NCI-H510A treated with DMSO at 0.1 percent for 48 hours (cell line): ENCODE measurements around the gene ERBB2.
"Not testable (repeated sequence)": the region's sequence is repeated elsewhere in the genome, so short reads cannot be mapped to it uniquely, and the experiment has no call there.

Experiments
- DNase-seq: peaks from one replicate; lab custom pipeline; 2025; lab: John Stamatoyannopoulos, UW

ERBB2 gene

DNA sequence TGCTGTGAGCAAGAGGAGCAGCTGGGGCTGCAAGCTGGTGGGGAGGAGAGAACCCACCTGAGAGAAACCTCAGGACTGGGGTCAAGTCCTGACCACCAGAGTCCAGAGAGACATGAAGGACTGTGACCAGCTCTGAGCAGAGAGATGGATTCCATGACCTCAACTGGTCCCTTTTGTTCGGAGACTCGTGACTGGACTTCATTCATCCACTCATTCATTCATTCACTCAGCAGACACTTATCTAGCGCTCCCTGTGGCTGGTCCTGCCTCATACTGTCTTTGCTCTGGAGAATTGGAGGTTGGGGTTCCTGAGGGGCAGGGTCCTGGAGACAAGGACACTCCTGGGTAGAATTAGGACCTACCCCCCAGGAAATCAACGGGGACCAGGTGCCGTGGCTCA is 4.0 kb downstream of the ERBB2 start:
- DNase-seq: no peak

DNA sequence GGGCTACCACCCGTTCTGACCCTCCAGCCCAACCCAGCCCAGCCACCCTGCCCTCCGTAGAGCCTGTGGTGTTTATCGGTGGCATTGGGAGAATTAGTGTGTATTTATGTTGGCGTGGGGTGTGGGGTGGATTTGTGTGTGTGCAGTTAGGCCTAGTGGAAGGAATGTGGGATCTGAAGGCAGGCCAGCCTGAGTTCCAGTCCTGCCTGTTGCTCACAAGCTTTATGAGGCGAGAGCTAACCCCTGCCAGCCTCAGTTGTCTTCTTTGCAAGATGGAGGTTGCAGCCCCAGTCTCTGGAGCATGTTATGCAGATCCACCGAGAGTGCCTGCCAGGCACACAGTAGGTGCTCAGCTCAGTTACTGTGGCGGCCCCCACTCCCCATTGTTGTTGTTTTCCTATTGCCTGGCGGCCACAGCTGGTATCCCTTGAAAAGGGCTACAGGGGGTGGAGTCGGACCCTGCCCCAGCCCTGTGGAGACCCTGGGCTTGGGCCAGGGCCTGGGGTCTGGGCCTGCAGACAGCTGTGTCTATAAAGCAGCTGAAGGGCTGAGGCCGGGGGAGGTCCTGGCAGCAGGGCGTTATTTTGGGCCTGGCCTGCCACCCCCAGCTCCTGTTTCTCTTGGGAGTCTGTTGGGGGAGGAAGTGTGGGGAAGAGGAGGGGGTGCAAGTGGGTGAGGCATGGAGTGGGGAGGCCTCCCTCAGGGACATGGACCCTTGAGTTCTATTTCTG is 5.1 kb downstream of the ERBB2 start:
- DNase-seq: no peak

DNA sequence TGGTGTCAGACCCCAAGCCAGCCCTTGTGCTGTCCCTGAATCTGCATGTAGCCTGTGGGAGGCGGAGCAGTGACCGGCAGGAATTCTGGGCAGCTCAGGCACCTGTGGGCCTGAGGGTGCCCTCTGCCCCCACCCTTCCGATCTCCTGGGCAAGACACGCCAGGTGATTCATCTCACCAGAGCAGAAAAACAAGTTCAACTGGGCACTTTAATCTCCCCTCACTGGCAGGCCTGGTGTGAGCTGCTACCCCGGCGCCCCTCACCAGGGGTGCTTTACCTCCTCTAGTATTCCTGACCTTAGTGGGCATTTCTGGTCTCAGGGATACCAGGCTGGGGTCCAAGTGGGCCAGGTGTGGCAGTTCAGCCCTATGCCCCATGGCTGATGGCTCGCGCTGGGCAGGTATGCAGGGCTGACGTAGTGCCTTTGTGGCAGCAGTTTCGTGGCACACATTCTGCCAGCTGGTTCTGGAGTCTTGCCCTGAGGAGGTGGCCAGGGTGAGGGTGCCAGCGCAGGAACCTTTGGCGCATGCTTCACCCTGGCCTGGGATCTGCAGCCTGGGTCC is 6.0 kb downstream of the ERBB2 start:
- DNase-seq: peak; percentile 86

DNA sequence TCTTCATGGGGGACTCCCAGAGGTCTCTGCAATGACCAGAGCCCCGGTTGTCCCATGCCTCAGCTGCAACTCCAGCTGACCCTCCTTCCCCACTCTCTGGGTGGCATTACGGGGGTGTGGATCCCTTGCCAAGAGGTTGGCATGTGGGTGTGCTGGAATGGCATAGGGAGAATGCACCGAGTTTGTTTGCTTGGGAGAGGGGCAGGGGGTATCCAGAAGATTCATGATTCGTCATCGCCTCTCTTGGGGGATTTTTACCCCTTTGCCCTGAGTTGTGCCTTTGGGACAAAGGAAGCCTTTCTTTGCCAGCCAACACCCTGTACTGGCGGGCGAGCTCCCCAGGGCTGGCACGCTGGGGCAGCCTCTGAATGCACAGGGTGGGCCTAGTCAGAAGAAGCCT is 6.5 kb downstream of the ERBB2 start:
- DNase-seq: no peak

DNA sequence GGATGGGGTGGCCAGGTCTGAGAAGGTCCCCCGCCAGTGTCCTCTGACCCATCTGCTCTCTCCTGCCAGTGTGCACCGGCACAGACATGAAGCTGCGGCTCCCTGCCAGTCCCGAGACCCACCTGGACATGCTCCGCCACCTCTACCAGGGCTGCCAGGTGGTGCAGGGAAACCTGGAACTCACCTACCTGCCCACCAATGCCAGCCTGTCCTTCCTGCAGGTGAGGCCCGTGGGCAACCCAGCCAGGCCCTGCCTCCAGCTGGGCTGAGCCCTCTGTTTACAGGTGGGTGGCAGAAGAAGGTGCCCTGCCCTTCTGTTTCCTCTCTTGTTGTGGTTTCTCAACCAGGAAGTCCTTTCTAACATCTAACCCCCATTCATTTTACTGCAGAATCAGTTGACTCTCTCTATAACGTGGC is 7.1 kb downstream of the ERBB2 start:
- peak; percentile 56 for DNase-seq

DNA sequence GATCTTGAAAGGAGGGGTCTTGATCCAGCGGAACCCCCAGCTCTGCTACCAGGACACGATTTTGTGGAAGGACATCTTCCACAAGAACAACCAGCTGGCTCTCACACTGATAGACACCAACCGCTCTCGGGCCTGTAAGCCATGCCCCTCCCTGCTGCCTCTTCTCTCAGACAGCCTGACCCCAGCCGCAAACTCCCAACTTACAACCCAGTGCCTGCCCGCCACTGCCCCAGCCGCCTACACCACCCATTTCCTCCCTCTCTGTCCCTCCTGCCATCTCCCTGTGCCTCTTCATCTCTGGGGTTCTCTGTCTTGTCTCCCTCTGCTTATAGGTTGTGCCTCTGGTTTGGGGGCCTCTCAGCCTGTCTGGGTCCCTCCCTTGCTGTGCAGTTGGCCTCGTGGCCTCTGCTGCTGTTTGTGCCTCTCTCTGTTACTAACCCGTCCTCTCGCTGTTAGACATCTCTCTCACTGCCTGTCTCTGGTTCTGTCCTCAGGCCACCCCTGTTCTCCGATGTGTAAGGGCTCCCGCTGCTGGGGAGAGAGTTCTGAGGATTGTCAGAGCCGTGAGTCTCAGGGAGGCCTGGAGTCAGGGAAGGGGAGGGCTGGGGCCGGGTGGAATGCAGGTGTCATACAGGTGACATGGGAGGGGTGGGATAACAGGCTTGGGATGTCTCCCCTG is 9.6 kb downstream of the ERBB2 start:
- DNase-seq: no peak

DNA sequence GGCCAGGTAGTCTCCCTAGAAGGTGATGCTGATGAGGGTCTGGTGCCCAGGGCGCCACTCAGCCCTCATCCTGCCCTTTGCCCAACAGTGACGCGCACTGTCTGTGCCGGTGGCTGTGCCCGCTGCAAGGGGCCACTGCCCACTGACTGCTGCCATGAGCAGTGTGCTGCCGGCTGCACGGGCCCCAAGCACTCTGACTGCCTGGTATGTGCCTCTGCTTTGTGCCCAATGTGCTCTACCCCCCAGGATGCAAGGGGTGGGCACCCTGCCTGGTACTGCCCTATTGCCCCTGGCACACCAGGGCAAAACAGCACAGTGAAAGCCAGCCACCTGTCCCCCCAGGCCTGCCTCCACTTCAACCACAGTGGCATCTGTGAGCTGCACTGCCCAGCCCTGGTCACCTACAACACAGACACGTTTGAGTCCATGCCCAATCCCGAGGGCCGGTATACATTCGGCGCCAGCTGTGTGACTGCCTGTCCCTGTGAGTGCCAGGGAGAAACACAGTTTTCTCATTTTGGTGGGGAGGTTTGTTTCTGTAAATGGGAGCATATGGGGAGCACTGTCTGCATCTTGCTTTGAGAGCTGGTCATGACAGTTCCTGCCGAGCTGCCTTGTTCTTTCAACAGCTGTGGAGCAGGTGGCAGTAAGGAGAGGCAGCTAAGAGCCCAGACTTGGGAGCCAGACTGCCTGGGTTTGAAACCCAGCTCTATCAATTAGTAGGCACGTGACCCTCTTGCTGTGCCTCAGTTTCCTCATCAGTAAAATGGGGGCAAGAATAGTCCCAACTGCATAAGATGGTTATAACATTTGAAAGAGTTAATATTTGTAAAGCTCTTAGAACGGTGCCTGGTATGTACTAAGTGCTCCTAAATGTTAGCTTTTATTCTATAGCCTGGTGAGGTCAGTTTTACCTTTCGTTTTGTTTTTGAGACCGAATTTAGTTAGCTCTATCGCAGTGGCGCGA is 10.4 kb downstream of the ERBB2 start:
- no peak for DNase-seq

DNA sequence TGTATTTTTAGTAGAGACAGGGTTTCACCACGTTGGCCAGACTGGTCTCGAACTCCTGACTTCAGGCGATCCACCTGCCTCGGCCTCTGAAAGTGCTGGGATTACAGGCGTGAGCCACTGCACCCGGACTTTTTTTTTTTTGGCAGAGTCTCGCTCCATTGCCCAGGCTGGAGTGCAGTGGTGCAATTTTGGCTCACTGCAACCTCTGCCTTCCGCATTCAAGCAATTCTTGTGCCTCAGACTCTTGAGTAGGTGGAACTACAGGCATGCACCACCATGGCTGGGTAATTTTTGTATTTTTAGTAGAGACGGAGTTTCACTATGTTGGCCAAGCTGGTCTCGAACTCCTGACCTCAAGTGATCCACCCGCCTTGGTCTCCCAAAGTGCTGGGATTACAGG is 11.2 kb downstream of the ERBB2 start:
- DNase-seq: not testable (repeated sequence)

DNA sequence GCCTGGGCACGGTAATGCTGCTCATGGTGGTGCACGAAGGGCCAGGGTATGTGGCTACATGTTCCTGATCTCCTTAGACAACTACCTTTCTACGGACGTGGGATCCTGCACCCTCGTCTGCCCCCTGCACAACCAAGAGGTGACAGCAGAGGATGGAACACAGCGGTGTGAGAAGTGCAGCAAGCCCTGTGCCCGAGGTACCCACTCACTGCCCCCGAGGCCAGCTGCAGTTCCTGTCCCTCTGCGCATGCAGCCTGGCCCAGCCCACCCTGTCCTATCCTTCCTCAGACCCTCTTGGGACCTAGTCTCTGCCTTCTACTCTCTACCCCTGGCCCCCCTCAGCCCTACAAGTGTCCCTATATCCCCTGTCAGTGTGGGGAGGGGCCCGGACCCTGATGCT is 12.0 kb downstream of the ERBB2 start:
- no peak for DNase-seq

DNA sequence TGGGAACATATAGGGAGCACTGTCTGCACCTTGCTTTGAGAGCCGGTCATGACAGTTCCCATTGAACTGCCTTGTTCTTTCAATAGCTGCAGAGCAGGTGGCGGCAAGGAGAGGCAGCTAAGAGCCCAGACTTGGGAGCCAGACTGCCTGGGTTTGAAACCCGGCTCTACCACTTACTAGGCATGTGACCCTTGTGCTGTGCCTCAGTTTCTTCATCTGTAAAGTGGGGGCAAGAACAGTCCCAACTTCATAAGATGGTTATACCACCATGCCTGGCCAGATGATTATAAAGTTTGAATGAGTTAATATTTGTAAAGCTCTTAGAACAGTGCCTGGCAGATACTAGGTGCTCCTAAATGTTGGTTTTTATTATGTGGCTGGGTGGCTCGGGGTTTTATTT is 14.4 kb downstream of the ERBB2 start:
- no peak for DNase-seq

DNA sequence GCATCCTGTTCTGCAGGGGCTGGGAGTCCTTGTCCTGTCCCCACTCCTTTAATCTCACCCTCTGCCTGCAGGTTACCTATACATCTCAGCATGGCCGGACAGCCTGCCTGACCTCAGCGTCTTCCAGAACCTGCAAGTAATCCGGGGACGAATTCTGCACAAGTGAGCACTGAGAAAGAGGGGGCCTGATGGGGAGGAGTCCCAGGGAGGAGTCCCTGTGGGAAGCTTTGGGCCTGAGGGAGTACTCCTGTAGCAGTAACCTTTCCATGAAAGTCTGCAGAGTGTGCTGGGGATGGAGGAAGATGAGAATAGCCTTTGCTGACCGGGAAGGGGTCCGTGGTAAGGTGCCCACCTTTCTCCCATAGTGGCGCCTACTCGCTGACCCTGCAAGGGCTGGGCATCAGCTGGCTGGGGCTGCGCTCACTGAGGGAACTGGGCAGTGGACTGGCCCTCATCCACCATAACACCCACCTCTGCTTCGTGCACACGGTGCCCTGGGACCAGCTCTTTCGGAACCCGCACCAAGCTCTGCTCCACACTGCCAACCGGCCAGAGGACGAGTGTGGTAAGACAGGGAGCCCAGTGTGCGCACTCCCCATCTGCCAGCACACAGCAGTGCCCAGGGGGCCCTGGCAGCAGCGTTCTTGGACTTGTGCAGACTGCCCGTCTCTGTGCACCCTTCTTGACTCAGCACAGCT is 15.7 kb downstream of the ERBB2 start:
- no peak for DNase-seq

DNA sequence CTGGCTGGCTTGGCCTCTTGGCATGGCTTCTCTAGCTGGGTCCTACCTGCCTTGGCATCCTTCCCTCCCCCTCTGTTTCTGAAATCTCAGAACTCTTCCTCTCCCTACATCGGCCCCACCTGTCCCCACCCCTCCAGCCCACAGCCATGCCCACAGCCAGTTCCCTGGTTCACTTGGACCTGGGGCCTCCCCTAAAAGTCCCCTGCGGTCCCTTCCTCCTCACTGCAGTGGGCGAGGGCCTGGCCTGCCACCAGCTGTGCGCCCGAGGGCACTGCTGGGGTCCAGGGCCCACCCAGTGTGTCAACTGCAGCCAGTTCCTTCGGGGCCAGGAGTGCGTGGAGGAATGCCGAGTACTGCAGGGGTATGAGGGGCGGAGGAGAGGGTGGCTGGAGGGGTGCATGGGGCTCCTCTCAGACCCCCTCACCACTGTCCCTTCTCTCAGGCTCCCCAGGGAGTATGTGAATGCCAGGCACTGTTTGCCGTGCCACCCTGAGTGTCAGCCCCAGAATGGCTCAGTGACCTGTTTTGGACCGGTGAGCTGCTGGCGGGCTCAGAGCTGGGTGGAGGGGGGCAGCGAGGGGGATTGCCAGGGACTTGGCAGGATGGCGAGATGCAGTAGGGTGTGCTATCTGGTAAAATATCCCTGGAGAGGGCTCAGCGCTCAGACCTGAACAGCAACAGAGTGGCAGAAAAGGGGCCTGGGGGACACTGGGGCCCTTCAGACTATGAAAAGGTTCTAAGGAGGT is 16.4 kb downstream of the ERBB2 start:
- no peak for DNase-seq

DNA sequence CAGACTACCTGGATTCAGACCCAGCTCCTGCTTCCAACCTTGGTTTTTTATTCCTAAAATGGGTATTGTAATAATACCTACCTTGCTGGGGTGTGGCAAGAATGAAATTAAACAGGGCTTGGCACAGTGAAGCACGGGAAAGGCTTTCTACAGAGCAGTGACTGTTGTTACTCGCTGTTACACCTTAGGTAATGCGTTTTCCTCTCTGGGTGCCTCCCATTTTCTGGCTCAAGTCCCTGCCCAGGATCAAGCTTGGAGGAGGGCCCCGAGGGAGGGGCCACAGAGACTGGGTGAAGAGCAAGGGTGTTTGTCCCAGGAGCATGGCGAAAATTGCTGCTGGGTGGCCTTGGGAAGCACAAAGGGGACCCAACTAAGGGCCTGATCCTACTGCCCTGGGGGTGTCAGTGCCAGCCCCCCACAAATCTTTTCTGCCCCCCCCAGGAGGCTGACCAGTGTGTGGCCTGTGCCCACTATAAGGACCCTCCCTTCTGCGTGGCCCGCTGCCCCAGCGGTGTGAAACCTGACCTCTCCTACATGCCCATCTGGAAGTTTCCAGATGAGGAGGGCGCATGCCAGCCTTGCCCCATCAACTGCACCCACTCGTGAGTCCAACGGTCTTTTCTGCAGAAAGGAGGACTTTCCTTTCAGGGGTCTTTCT is 17.1 kb downstream of the ERBB2 start:
- DNase-seq: no peak

DNA sequence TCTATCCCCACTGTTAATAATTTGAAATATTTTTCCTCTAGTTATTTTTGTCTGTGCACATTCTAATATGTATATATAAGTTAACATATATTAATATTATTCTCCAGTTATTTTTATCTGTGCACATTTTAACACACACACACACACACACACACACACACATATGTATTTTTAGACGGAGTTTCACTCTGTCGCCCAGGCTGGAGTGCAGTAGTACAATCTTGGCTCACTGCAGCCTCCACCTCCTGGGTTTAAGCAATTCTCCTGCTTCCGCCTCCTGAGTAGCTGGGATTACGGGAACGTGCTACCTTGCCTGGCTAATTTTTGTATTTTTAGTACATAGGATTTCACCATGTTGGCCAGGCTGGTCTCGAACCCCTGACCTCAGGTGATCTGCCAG is 17.8 kb downstream of the ERBB2 start:
- DNase-seq: no peak

DNA sequence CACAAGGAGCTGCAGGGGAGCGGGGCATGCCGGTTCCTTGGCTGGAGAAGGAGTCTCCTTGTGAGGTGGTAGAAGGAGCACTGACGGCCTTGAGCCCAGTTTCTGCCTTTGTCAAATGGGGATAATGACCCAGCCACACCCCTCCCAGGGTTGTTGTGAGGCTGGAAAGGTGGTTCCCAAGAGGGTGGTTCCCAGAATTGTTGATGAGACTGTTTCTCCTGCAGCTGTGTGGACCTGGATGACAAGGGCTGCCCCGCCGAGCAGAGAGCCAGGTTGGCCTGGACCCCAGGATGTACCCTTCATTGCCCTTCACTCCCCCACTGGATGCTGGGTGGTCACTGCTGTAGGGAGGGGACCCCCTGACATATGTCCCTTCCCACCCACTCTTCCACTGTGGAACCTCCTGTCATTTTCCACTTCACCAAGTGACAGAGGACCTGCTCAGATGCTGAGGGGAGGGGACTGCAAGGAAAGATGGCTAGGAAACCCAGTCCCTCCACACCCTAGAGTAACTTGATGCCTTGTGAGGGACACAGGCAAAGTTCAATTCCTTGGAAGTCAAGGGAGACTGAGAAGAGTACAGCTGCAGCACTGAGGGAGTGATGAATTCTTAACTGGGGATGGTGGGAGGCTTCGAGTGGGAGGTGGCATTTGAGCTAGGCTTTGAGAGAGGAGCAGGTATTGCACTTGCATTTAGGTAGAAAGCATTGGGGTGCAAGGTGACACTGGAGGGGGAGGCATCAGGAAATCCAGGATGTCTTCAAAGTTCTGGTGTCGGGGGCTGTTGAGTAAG is 19.9 kb downstream of the ERBB2 start:
- DNase-seq: no peak

DNA sequence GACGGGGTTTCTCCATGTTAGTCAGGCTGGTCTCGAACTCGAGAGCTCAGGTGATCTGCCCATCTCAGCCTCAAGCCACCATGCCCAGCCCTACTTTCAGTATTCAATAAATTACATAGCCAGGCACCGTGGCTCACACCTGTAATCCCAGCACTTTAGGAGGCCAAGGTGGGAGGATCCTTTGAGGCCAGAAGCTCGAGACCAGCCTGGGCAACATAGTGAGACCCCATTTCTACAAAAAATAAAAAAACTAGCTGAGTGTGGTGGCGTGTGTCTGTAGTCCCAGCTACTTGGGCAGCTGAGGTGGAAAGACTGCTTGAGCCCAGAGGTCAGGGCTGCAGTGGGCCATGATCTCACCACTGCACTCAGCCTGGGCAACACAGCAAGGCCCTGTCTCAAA is 22.2 kb downstream of the ERBB2 start:
- no peak for DNase-seq

DNA sequence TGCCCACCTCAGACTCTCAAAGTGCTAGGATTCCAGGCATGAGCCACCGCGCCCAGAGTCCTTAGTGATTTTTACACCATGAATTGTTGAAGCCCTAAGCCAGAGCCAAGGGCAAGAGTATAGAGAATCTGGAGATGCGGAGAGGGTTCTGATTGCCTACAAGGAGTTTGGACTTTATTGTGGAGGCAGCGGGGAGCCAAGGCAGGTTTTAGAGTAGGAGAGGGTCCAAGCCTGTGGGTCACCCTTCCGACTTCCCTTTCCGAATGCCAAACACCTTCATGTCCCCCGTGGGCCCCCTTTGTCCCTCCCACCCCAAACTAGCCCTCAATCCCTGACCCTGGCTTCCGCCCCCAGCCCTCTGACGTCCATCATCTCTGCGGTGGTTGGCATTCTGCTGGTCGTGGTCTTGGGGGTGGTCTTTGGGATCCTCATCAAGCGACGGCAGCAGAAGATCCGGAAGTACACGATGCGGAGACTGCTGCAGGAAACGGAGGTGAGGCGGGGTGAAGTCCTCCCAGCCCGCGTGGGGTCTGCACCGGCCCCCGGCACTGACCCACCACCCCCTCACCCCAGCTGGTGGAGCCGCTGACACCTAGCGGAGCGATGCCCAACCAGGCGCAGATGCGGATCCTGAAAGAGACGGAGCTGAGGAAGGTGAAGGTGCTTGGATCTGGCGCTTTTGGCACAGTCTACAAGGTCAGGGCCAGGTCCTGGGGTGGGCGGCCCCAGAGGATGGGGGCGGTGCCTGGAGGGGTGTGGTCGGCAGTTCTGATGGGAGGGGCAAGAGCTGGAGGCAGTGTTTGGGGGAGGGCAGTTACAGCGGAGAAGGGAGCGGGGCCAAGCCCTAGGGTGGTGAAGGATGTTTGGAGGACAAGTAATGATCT is 23.3 kb downstream of the ERBB2 start:
- no peak for DNase-seq

DNA sequence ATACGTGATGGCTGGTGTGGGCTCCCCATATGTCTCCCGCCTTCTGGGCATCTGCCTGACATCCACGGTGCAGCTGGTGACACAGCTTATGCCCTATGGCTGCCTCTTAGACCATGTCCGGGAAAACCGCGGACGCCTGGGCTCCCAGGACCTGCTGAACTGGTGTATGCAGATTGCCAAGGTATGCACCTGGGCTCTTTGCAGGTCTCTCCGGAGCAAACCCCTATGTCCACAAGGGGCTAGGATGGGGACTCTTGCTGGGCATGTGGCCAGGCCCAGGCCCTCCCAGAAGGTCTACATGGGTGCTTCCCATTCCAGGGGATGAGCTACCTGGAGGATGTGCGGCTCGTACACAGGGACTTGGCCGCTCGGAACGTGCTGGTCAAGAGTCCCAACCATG is 24.9 kb downstream of the ERBB2 start:
- no peak for DNase-seq

DNA sequence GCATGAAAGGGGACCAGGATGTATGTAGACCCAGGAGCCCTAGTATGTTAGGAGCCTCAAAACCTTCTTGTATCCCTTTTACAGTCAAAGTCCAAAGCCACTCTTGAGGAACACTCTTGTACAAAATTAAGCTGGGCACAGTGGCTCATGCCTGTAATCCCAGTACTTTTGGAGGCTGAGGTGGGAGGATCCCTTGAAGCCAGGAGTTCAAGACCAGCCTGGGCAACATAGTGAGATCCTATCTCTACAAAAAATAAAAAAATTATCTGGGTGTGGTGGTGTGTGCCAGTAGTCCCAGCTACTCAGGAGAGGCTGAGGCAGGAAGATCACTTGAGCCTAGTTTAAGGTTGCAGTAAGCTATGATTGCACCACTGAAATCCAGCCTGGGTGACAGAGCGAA is 26.1 kb downstream of the ERBB2 start:
- not testable (repeated sequence) for DNase-seq
